Fibroblast of mammary gland (primary cell): ENCODE measurements around the gene FNDC4.

Source experiments
- DNase-seq: peaks from one replicate; pipeline ENCODE4 v3.0.0-alpha.2; 2010; ENCODE audit warnings: low read depth
- H3K4me3 ChIP-seq: 2 replicates; pipeline ENCODE4 v1.5.1; 2011; ENCODE audit warnings: low read depth, mild to moderate bottlenecking, low read length, moderate library complexity; ENCODE audit not compliant: control insufficient read depth
- CTCF ChIP-seq: conservative IDR thresholded peaks from 2 replicates; pipeline ENCODE4 v1.5.1; 2011; ENCODE audit warnings: low read depth, low read length, inconsistent platforms; ENCODE audit not compliant: control insufficient read depth, insufficient read depth

Gene FNDC4

GRCh38 chr2:27471961-27472360 lies 23.0 kb downstream of the FNDC4 start:
- TF ChIP-seq CTCF = no peak
- no peak overlapping the region for H3K4me3 ChIP-seq
- no peak for DNase-seq

GRCh38 chr2:27464443-27464842 lies 30.6 kb downstream of the FNDC4 start:
- DNase-seq = no peak
- TF ChIP-seq CTCF = no peak
- H3K4me3 ChIP-seq = no peak overlapping the region

GRCh38 chr2:27461118-27461517 lies 33.9 kb downstream of the FNDC4 start:
- no peak for TF ChIP-seq CTCF
- no peak overlapping the region for H3K4me3 ChIP-seq

GRCh38 chr2:27453968-27454367 lies 41.0 kb downstream of the FNDC4 start:
- no peak for TF ChIP-seq CTCF
- no peak overlapping the region for H3K4me3 ChIP-seq
- no peak for DNase-seq

More at GRCh38 chr2:27461118-27461517, 33.9 kb downstream of the FNDC4 start:
- no peak for DNase-seq

- TF ChIP-seq CTCF = no peak
- no peak for DNase-seq
- H3K4me3 ChIP-seq = no peak overlapping the region
Measured at GRCh38 chr2:27451095-27451494, 43.9 kb downstream of the FNDC4 start.

- no peak for TF ChIP-seq CTCF
- H3K4me3 ChIP-seq = no peak overlapping the region
- no peak for DNase-seq
Measured at GRCh38 chr2:27448381-27448780, 46.6 kb downstream of the FNDC4 start.

- TF ChIP-seq CTCF = no peak
- DNase-seq = no peak
- no peak overlapping the region for H3K4me3 ChIP-seq
Measured at GRCh38 chr2:27446057-27446456, 48.9 kb downstream of the FNDC4 start.
